GM18867 (cell line): ENCODE results near the gene LRRC10B.

Source experiments
- ATAC-seq: cut with Tn5 transposase; IDR thresholded peaks from one replicate; pipeline ENCODE4 v1.9.1; 2021; ENCODE audit warnings: mild to moderate bottlenecking, moderate library complexity; ENCODE audit not compliant: unreplicated experiment

Gene LRRC10B

DNA sequence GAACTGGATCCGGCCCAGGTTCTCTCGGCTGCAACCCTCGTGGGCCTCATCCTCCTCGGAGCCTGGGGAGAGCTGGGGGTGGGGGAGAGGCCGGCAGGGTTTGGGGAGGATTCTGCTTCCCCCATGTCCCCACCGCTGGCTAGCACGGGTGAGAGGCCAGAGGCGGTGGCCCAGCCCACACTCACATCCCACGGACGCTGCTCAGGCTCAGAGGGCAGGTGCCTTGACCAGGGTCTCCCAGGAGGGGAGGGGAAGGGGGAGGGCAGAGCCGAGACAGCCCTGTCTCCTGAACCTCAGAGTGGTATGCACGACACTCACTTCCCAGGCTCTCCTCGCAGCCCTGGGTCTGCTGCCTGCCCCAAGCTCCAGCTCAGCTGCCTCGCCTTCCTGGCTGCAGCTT is 19.6 kb downstream of the LRRC10B start:
- ATAC-seq, result no peak

DNA sequence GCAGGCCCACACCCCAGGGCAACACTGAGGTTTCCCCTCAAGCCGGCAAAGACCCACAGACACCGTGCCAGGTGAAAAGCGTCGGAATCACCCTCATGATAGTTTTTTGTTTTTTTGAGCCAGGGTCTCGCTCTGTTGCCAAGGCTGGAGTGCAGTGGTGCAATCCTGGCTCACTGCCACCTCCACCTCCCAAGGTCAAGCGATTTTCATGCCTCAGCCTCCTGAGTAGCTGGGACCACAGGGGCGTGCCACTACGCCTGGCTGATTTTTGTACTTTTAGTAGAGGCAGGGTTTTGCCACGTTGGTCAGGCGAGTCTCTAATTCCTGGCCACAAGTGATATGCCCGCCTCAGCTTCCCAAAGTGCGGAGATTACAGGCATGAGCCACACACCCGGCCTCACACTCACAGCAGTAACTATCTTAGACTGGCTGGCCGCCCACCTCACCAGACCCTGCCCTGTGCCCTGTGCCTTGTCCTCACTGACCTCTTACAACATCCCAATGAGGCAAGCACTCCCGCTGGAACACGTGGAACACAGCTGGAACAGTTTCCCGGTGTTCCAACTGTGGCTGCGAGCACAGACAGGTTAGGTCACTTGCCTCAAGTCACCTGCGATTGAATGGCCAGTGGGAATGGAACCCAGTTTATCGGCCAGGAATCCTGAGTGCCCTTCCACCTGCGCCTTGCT is 21.1 kb downstream of the LRRC10B start:
- ATAC-seq, result no peak

DNA sequence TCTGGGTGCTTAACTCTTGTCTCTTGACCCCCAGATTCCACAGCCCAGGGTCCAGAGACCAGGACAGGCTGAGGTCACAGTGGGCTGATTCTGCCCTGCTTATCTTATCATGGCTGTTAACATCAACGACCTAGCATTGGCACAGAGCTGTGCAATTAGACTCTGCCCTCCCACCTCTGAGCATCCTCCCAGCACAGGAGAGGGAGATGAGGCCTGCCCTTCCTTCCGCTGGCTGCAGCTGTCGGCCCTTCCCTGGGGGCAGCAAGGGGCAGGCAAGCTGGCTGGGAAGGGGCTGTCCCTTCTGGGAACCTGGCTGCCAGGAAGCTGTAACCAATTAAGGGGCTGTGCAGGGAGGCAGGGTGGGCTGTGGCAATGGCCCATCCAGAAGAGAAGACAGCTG is 22.5 kb downstream of the LRRC10B start:
- ATAC-seq, result no peak

DNA sequence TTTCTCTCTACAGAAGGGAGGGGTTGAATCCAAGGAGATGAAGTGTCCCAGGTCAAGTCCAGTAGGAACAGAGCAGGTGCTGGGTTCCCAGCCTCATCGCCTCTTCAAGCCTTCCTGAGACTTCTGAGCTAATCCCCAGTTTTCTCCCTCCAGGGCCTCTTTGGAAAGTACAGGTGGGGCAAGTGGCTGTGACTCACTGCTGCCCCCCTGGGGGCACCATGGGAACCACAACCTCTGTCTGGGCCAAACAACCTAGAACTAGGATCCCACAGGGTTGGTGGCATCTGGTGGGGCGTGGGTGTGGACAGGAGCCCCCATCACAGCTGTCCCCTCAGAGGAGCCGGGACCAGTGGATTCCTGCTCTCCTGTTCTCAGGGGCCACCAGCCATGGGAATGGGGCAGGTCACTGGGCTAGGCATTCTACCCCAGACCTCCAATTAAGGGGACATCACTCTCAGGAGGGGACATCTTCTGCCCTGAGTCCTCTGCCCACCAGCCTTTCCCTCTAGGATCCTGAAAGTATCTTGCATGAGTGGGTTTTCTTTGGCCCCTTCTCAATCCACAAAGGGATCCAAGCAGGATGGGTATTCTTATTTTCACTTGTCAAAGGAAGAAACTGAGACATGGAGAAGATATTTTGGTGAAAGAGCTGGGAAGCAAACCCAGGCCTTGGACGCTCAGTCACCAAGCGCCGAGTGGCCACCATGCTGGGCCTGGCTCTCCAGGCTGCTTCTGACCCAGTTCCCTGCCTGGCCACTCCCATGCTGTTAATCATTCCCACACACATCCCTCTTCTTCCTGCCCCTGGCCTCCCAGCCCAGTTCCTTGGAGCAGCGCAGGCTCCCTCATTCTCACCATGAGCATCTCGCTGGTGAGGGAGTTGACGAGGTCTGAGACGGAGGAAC is 23.8 kb downstream of the LRRC10B start:
- no peak for ATAC-seq

DNA sequence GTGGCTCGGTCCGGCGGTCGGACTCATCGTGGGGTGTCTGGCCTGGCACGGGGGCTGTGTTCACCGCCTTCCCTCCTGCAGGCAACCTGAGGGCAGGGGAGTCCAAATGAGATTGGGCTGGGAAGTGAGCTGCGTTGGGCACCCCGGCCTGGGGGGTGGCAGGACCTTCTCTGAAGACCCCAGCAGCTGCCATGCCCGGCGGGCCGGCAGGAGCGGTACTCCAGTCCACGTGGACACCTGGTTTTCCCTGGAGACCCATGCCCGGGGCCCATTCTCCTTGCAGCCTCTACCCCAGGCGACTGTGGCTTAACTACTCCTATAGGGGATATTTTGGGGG is 24.5 kb downstream of the LRRC10B start:
- no peak for ATAC-seq

DNA sequence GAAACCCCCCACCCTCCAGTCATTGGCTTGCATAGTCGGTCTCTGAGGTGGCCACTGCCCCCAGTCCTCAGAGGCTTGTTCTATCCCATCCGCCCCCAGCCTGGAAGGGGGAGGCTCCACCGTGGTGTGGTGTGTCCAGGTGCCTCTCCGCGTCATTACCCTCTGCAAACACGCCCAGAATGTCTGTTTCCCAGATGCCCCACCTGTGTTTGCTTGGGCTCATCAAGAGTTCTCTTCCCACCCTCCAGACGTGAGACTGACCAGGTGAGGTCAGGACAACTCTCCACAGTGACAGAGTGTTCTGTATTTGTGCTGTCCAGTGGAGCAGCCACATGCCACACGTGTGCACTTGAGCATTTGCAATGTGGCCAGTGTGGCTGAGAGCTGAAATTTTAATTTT is 24.9 kb downstream of the LRRC10B start:
- no peak for ATAC-seq

DNA sequence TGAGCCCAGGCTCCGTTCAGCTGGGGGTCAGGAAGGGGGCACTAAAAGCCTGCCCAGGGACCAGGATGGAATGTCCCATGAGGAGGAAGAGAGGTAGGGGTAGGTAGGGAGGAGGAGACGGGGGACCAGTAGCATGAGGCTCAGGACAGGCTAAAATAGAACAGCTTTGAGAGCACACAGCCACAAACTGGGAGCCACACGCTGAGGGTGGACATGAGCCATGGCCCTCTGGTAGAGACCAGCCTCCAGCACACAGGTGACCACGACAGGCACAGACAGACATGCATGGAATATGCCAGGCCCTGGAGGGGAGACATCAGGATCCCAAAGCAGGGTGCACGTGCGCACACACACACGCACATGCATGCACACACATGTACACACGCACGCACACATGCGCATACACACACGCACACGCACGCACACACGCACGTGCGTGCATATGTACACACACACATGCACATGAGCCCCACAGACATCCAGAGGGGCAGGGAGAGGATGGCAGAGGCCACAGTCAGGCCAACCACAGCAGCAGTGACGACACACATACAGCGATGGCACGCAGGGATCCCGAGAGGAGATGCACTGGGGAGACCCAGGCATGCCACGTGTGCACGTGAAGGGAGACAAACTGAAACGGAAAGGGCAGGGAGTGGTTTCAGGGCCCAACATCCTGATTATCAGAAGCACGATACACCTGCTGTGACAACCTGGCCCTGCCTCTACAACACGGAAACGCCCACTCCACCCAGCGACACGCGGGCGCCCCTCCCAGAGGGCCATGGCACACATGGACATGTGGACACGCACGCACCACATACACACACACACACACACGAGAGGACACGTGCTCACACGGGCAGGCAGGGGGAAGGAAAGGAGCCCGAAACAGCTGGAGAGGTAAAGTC is 25.7 kb downstream of the LRRC10B start:
- ATAC-seq, result no peak

DNA sequence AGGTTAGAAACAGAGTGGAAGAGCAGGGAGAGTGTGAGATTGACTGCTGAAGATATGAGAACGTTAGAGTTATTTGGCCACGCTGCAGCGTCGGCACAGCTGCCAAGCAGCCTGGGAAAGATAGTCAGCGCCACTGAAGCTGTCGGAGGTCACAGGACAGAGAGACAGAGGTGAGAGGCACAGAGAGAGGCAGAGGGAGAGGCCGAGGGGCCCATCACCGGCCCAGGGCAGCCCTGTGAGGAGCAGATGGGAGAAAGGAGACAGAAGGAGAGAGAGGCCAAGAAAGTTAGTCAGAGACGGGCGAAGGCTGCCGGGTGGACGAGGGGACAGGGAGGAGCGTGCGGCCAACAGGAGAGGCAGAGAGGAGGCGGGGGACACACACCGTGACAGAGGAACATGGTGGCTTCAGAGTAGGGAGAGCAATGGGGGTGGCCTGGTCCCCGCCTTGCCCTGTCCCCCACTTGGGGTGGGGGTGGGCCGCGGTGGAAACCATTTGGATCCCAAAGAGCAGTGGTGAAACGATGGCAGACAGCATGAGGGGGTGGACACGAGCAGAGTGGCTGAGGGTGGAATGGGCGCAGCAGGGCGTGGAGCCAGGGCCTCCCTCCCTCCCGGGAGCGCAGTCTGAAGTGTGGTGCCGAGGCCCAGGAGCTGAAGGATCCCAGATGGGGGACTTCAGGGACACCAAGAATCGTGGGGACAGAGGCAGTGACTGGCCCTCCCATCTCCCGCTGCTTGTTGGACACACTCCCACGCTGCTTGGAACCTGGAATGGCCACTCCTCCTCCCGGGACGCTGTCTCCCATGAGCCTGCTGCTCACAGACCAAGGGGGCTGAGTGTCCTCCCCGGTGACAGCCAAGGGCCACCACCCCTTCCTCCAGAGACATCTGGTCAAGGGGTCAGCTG is 26.6 kb downstream of the LRRC10B start:
- ATAC-seq, result no peak

DNA sequence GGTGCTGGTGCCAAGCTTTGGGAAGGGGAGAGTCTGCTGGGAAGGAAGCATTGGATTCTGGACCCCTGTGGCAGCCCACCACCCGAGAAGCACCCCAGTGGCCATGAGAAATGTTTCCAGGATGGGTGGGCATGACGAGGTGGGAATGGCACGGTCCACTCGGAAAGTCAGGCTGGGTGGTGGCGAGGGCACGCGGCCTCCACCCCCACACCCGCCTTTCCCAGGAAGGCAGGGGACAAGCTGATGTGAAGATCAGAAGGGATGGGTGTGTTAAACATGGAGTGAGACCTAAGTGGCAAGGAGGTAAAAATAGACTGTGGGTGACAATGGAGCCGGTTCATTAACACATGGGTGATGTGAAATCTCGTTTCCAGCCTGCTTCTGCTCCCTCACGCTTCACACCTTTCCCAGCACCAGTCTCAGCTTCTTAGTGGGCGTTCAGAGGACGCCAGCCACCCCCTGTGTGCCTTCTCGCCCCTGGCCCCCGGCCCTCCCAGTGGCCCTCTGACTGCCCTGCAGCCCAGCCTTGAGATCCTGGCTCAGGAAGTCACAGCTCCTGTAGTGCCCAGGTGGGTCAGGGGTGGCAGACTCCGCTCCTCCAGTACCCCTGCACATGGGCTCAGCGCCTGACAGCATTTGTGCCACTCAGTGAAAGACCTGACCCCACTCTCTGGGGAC is 27.6 kb downstream of the LRRC10B start:
- no peak for ATAC-seq

DNA sequence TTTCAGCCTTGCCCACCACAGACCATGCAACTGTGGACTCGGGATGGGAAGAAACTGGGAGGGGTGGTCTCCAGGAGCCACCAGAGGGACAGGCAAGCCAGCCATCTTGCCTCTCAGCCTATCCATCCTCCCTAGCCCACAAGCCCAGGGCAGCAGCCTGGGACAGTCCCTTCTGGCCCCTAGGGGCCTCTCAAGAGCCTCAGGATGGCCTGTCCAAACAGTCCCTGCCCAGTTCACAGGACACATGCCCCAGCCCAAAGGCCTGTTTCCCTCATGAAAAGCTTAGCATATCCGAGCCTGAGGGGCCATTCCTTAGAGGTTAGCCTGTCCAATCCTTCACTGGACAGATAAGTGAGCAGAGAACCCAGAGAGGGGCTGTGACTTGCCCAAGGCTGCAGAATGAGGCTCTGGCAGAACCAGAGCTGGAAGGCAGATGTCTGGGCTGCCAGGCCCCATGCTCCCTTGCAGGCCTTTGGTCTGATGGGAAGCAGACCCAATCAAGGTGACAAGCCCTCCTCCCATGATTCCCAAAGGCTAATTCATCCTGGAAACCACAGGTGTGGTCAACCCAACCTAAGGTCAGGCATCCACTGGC is 28.2 kb downstream of the LRRC10B start:
- no peak for ATAC-seq

DNA sequence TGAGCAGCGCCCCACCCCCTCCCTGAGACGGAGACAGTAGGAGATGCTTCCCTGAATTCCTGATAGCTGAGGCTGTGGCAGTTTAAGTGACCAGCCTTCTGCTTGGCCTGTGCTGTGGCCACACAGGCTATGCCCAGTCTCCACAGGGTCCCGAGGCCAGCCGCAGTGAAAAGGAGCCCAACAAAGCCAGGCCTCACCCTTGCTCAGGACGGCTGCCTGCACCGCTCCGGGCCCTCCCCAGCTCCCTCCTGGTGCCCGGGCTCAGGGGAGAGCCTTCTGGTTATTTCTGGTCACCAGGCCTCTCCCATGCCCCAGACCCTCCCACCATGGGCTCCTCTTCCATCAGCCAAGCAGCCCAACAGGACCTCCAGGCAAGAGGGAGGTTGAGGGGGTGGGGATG is 28.8 kb downstream of the LRRC10B start:
- ATAC-seq, result no peak

DNA sequence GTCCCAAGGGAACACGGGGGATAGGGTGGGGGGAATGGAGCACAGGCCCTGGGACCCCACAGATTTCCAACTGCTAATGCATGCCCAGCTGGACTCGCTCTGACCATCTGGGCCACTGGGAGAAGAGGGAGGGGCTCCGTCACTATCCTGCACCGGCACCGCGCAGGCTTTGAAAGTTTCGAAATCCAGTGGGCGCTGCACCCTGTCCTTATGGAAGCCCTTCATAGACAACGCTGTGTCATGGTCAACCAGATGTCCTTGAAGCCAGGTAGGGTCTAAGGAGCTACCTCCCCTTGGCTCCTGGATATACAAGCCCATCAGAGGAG is 30.1 kb downstream of the LRRC10B start:
- ATAC-seq, result no peak

DNA sequence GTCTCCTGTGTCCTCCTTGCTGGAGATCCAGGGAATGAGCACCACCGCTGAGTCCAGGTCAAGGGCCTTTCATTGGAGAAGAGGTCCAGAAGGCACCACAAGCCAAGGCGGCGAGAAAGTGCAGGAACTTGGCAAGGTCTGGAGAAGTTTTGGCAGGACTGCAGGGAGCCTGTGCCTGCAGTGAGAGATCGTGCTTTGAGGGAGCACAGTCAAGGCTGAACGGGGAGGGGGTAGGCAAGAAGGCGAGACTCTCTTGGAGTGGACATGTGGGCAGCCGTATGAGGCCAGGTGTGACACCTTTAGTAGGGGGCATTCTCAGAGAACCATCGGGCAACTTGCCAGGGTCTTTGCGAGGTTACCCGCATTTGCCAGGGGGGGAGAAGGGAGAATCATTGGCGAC is 30.5 kb downstream of the LRRC10B start:
- ATAC-seq, result no peak

DNA sequence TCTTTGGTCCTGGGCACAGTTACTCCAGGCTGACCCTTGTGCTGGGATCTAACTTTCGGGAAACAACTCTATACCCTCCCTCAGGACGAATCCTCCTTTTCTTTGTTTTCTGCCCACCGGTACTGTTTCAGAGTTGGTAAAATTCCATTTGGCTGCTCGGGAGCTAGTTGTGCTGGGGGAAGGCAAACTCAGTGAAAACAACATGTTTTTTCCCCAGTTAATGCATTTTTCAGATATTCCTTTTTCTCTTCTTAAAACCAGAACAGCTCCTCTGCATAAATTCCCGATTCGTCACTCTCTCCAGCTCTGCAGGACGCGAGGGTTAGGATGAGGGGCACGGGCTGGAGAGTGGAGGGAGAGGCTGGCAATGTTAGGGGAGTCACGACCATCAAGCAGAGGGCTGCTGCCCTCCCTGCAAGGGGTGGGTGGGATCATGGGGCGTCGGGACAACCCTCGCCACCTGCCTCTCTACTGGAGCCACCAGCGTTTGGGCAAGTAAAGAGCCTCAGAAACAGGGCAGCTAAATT is 31.3 kb downstream of the LRRC10B start:
- ATAC-seq, result no peak

DNA sequence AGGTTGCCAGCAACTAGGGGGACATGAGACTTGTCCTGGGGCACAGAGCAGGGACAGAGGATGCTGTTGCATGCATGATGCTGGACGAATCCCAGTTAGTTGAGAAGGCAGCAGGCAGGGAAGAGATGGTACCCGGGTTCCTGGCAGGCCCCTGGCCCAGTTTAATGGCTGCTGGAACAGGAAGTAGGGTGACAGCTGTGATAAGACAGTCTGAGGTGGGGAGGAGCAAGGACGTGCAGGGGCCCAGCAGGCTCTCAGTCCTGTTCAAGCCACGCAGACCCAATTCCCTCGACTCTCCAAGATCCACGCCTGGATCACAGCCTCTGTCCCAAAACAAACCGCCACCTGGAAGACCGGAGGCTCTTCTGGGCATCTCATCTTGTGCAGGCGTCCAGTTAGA is 32.0 kb downstream of the LRRC10B start:
- no peak for ATAC-seq

DNA sequence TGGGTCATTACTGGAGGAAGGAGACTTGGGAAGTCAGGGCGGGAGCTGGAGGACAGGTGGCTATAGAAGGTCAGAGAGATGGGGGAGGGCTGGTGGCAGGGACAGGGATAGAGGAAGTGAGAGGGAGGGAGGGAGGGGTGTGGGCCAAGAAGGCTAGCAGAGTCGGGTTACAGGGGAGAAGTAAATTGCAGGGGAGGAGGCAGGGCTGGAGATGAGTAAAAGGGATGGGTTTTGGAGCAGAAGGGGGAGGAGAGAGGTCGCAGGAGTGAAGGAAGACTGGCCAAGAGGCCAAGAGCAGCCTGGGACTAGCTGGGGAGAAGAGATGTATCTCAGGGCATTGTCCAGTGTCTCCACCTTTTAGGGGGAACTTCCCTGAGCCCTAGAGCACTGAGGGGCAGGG is 33.0 kb downstream of the LRRC10B start:
- ATAC-seq, result no peak

DNA sequence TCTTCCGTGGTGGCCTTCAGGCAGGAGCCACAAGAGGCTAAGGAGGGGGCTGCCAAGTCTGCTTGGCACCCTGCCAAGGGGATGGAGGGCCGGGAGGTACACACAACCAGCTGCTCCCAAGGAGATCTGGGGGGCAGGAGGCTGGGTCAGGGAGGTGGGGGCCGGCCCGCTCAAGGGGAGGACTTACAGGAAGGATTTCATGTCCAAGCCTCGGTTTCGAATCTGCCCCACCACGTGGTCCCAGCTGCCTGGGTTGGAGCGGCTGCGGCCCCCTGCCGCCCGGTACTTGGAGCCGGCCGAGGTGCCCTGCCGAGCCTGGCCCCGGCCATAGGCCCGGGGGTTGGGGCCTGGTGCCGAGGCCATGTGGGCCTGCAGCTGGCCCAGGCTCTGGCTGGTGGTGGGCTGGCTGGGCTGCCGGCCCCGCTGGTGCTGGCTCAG is 33.5 kb downstream of the LRRC10B start:
- no peak for ATAC-seq

DNA sequence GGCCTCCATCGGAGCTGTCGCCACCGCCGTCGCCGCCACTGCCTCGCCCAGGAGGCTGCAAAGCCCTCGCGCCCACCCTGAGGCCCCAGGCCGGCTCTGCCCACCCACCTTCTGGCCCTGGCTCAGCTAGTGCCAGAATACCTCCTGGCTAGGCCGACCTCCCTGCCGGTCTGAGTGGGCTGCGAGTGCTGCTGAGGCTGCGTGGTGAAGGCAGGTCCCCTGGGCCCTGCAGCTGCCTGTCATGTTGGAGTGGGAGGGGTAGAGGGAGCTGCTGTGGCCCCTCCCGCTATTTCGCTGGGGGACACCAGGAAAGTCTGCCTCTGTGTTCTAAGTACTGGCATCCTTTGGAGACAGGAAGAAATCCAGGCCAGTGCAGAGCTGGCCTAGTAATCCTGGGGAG is 34.2 kb downstream of the LRRC10B start:
- no peak for ATAC-seq

DNA sequence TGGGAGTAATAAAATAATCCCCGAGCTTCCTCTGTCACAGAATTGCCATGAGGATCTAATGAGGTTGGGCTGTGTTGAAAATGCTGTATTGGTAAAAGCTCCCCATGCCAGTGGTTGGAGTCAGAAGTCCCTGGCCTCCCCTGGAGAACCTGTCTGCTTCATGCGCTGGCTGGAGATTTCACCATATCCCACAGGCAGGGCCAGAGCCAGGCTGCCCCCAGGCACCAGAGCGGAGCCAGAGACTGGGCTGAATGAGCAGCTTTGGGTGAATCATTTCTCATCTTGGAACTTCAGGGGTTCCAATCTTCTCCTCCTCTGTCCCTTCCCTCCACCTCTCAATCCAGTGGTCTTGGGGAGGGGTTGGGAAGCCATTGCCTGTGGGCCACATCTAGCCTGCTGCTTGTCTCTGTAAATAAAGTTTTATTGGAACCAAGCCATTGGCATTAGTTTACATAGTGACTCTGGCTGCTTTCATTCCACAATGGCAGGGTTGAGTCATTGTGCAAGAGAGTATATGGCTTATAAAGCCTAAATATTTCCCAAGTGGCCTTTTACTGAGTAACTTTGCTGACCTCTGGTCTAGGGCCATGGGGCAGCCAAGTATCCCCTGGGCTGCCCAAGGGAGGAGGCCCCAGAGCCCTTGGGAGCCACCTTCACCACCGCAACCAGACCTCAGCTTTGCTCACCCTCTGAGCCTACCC is 35.2 kb downstream of the LRRC10B start:
- ATAC-seq, result no peak
